ENCODE results near the gene XPC.
A peak's percentile ranks its signal among the peaks of the same experiment; 100 is the strongest.
"Not testable (repeated sequence)": the region's sequence is repeated elsewhere in the genome, so short reads cannot be mapped to it uniquely, and the experiment has no call there.

XPC gene

GRCh38 chr3:14178247-14179113, at the start of gene XPC, which contains the start of gene LSM3:
Gene XPC (minus strand): TSS chr3:14178601. CDS start chr3:14178568, 33 bp downstream.
Gene LSM3 (plus strand): TSS chr3:14178817. CDS start chr3:14178861, 44 bp downstream.
- peak; percentile 96 for DNase-seq (ENCODE audit: low read depth)

- no peak for DNase-seq (ENCODE audit: low read depth)
Observed at GRCh38 chr3:14227856-14228255, 49.5 kb upstream of the XPC start.

DNA sequence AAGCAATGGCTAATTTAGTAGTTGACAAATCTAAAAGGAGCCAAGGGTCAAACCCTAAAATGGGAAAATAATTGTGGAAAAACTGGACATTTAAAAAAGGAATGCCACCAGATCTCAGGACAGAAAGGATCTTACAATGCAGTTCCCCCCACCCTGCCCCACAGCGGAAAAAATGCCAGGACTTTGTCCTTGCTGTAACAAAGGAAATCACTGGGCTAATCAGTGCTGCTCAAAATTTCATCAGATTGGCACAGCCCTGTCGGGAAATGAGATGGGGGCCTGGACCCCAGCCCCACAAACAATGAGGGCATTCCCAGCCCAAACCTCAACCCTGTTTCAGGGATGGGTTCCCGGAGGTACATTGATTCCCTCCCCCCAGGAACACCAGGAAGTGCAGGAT, 48.0 kb upstream of the XPC start:
- not testable (repeated sequence) for DNase-seq (ENCODE audit: low read depth)

GRCh38 chr3:14225421-14225820, 47.0 kb upstream of the XPC start:
- DNase-seq (ENCODE audit: low read depth): no peak

GRCh38 chr3:14224895-14225294, 46.5 kb upstream of the XPC start:
- DNase-seq (ENCODE audit: low read depth): peak; percentile 20

DNA sequence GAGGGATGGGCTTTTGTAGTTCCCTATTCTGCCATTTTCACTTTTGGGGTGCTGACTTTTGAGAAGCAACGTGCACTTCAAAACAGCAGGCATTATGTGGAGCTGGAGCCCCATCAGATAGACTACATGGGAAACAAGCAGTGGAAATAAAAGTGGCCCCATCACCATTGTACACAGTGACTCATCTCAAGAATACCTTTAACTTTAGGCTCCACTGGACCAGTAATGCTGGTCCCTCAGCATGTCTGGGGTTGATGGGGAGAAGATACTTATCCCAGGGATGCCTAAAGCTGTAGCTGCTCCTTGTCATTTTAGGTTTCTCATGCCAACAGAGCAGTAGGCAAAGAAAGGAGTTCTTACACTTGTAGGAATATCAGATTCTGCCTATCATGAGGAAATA, 45.2 kb upstream of the XPC start:
- no peak for DNase-seq (ENCODE audit: low read depth)

GRCh38 chr3:14222900-14223594, 44.6 kb upstream of the XPC start:
- DNase-seq (ENCODE audit: low read depth): no peak

DNA sequence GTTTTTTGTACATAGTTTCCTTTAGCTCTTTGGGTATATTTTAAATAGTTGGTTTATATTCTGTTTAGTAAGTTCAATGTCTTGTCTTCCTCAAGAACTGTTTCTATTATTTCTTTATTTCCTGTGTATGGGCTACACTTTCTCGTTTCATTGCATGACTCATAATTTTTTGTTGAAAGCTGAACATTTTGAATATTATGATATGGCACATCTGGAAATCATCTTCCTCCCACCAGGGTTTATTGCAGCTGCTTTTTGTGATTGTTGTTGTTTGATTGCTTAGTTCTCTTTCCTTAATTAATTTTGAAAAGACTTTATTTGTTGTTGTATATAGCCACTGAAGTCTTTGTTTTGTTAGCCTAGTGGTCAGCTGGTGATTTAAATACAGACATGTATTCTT, 44.1 kb upstream of the XPC start:
- no peak for DNase-seq (ENCODE audit: low read depth)

- no peak for DNase-seq (ENCODE audit: low read depth)
Observed at GRCh38 chr3:14221902-14222301, 43.5 kb upstream of the XPC start.

DNA sequence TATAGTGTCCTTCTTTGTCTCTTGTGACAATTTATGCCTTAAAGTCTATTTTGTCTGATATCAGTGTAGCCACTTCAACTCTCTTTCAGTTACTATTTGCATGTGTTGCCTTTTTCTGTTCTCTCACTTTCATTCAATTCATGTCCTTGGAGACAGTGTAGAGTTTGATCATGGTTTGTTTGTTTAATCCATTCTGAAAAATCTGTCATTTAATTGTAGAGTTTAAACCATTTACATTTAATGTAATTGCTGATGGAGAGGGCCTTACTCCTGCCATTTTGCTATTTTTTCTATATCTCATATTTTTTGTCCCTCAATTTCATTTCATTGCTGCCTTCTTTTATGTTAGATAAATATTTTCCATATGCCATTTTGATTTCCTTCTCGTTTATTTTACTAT, 42.5 kb upstream of the XPC start:
- DNase-seq (ENCODE audit: low read depth): no peak

- no peak for DNase-seq (ENCODE audit: low read depth)
Observed at GRCh38 chr3:14218355-14218754, 40.0 kb upstream of the XPC start.

DNA sequence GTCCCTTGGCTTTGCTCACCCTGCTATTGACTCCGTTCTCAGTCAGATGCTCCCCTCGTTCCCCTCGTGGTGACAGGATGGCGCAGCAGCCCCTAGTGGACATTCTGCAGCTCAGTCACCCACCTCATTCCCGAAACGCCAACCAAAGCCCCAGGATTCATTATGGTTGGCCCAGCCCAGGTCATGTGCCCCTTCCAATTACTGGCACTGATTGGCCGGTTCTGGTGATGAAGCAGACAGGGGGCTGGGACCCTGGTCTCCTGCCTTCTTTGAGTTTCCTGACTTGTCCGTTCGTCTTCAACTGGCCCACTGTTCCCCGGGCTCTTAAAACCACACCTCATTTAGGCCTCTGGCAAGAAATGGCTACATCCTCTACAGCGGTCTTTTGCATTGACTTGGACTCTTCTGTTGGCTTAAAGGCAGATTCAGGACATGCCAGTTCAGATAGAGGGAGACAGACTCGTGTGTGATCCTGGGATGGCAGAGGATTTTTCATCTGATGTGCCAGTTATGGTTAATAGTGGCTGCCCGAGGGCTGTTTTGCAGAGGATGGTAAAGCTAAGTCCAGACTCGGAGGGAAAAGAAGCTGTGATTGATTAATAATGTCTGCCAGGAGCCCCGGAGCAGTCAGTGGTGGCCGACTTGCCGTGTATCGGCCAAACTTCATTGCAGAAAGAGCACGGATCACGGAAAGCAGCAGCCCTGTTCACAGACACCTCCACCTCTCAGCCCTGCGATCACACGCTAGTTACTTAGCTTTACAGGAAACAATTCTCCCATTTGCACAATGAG, 38.1 kb upstream of the XPC start:
- DNase-seq (ENCODE audit: low read depth): no peak

GRCh38 chr3:14214764-14215163, 36.4 kb upstream of the XPC start:
- DNase-seq (ENCODE audit: low read depth): no peak

GRCh38 chr3:14213066-14213774, 34.8 kb upstream of the XPC start:
- DNase-seq (ENCODE audit: low read depth): no peak

GRCh38 chr3:14212032-14212431, 33.6 kb upstream of the XPC start:
- DNase-seq (ENCODE audit: low read depth): no peak

- DNase-seq (ENCODE audit: low read depth): no peak
Observed at GRCh38 chr3:14211621-14212020, 33.2 kb upstream of the XPC start.

DNA sequence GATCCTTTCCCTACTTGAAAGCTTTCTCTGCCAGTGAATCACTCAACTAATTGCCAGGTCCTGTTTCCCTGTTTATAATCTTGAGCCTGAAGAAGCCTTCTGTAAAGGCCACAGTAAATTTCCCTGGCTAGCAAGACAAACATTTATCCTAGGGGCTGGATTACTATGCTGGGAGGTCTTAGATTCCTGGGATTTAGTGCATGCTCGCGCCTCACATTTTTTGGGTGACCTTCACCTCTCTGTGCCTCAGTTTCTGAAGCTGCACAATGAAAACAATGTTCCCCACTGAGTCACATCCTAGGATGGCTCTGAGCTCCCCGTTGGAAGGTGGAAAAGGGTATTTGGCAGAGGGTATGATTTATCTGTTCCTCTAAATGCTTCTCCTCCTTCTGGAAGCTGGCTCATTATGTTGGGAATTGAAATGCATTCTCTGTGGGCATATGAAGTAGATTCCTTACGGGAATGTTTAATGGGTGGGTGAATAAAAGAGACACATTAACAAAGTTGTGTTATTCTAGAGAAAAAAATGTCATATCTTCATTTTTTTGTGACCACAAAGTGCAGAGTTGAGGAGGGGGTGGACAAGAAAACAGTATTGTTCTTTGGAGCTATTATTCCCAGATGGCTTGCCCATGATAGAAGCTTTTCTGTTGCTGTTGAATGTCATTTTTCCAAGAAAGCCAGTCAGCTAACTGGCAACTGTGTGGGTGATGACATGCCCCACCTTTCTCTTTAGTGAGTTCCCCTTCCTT, 32.6 kb upstream of the XPC start:
- DNase-seq (ENCODE audit: low read depth): no peak

DNA sequence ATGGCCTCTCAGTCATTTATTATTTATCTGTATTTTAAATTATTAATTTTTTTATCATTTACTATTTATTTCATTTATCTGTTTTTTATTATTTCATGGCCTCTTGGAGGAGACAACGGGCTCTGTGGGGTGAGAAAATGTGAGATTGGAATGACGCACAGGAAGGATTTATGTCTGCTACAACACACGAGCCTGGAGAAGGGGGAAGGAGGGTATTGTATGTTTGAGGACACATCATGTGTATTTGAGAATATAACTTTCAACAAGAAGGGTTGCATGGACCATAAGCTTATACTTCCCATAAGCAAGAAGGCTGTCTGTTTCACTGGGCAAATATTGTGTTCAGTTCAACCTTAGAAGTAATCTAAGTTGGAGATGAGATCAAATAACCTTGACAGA, 31.9 kb upstream of the XPC start:
- no peak for DNase-seq (ENCODE audit: low read depth)

DNA sequence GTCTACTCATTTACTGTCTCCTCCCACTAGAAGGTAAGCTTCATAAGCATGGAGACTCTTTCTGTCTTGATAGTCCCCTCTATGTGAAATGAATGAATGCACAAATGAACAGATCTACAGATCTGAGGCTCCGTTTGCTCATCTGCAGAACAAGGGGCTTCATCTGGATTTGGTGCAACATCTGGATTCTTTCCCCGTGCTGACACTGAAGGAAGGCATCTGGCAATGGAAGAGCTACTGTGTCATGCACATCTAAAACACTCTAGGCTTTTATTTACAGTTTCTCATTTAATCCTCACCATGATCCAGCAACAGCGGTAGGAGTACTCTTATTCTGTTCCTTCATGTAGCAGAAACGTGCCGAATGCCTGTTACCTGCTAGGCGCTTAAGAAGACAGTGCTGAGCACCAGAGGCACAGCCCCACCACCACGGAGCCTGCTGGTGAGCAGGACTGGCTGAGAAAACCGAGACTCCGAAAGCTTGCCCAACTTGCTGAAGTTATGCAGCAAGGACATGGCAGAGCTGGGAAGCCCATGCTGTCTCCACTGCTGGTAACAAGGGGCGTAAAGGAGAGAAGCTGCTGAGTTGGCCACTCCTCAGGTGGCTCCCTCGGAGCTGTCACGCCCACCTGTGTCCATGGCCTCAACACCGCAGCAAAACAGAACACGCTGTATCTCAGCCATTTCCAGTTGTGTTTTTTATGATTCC, 31.3 kb upstream of the XPC start:
- no peak for DNase-seq (ENCODE audit: low read depth)

DNA sequence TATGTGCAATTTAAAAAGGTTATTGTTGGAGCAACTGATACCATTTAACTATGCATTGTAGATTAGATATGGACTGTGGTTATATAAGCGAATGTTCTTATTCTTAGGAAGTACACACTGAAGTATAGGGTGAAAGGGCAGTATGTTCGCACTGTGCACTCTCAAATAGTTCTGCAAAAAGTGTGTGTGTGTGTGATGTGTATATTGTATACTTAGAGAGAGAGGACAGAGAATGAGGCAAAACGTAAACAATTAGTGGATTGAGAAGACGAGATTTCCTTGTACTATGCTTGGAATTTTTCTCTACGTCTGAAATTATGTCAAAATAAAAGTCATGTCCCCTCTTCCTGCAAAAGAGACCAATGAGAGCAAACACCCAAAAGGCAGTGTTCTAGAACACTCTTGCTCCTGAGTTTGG, 30.6 kb upstream of the XPC start:
- DNase-seq (ENCODE audit: low read depth): no peak

DNA sequence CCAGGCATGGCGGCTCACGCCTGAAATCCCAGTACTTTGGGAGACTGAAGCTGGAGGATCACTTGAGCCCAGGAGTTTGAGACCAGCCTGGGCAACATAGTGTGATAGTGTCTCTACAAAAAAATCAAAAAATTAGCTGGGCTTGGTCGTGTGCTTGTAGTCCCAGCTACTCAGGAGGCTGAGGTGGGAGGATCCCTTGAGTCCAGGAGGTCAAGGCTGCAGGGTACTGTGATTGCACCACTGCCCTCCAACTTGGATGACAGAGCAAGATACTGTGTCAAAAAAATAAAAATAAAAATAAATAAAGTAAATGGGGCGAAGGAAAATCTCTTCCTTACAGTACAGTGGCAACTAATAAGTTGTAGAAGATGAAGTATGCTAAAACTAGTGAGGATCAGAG, 29.8 kb upstream of the XPC start:
- no peak for DNase-seq (ENCODE audit: low read depth)

Measured in HS-5 (cell line).